ENCODE data around the gene PEX26. TPM values are rescaled to one million over a fixed set of nuclear protein-coding genes. Genes with fewer than 3 reads are reported as not detected.
"Not testable (repeated sequence)": the region's sequence is repeated elsewhere in the genome, so short reads cannot be mapped to it uniquely, and the experiment has no call there.

The PEX26 gene
- total RNA-seq, 5 donors from 2014 or later (not counting 1 experiment from before 2014, with no cell fraction given) = 30.2 to 42.7 (median 39.8) TPM

- H3K36me3 ChIP-seq (ENCODE audit: control insufficient read depth in 2 of 2, extremely low read depth in 1 of 2, insufficient read depth in 1 of 2, low read length in 1 of 2); DNase-seq; H3K4me3 ChIP-seq (ENCODE audit: control insufficient read depth in 1 of 2, extremely low read depth in 1 of 2, low read length in 1 of 2); H3K27ac Mint-ChIP-seq; ATAC-seq (replicated peaks in 1 of 4); POLR2A ChIA-PET; H3K9me3 Mint-ChIP-seq; CTCF ChIA-PET; H3K4me3 Mint-ChIP-seq; H3K9me3 ChIP-seq; H3K27ac ChIP-seq (ENCODE audit: low read length): not testable (repeated sequence)
- peaks cover 16% of the 10 kb centered on the region in 3 donors for H3K4me1 Mint-ChIP-seq
- 19% methylated on average over 4 of the region's 4 CpGs for WGBS (ENCODE audit: insufficient coverage)
- peaks cover 40 to 41% of the 10 kb centered on the region in 2 donors for H3K27me3 Mint-ChIP-seq
- Histone ChIP-seq H3K4me1 (ENCODE audit: control insufficient read depth in 1 of 2, extremely low read depth in 1 of 2, insufficient read depth in 2 of 2, low read length in 2 of 2) (peaks cover 0 to 18% of the 10 kb centered on the region in 2 experiments), H3K27me3 (replicated peaks in 1 of 2; ENCODE audit: control insufficient read depth in 2 of 2, extremely low read depth in 1 of 2, insufficient read depth in 2 of 2, low read length in 1 of 2) (peaks cover 0 to 41% of the 10 kb centered on the region in 2 experiments)
- H3K36me3 Mint-ChIP-seq = peaks cover 37% of the 10 kb centered on the region
These were observed 29.0 kb downstream of the PEX26 start for GRCh38 chr22:18106550-18107341.

- ATAC-seq (replicated peaks in 1 of 4) = no peak
- ChIA-PET POLR2A (interaction anchor here in 1 of 2 donors (0.6 kb wide), 1 partner anchor 86 kb away, joined by 7 read pairs; no protein-coding TSS in a partner anchor), CTCF (no interaction called here)
- Histone ChIP-seq H3K27me3 (replicated peaks in 1 of 2; ENCODE audit: control insufficient read depth in 2 of 2, extremely low read depth in 1 of 2, insufficient read depth in 2 of 2, low read length in 1 of 2) (peaks cover 0 to 43% of the 10 kb centered on the region in 2 experiments), H3K4me1 (ENCODE audit: control insufficient read depth in 1 of 2, extremely low read depth in 1 of 2, insufficient read depth in 2 of 2, low read length in 2 of 2) (peaks cover 0 to 18% of the 10 kb centered on the region in 2 experiments), H3K9me3 (no peaks in the 10 kb centered on the region), H3K4me3 (ENCODE audit: control insufficient read depth in 1 of 2, extremely low read depth in 1 of 2, low read length in 1 of 2) (no peak overlapping the region), H3K27ac (ENCODE audit: low read length) (no peak overlapping the region), H3K36me3 (ENCODE audit: control insufficient read depth in 2 of 2, extremely low read depth in 1 of 2, insufficient read depth in 1 of 2, low read length in 1 of 2) (peaks cover 0 to 6% of the 10 kb centered on the region in 2 donors)
- Mint-ChIP-seq H3K27ac (no peak overlapping the region), H3K36me3 (peaks cover 30% of the 10 kb centered on the region), H3K27me3 (peaks cover 44 to 45% of the 10 kb centered on the region in 2 donors), H3K4me3 (no peak overlapping the region), H3K4me1 (peaks cover 16 to 18% (median 18%) of the 10 kb centered on the region in 3 donors), H3K9me3 (peaks cover 0 to 8% (median 0%) of the 10 kb centered on the region in 3 donors)
- no peak for DNase-seq
- 40% methylated on average over 1 of the region's 3 CpGs for WGBS (ENCODE audit: insufficient coverage)
These were observed 30.4 kb downstream of the PEX26 start for GRCh38 chr22:18108187-18108586.

DNA sequence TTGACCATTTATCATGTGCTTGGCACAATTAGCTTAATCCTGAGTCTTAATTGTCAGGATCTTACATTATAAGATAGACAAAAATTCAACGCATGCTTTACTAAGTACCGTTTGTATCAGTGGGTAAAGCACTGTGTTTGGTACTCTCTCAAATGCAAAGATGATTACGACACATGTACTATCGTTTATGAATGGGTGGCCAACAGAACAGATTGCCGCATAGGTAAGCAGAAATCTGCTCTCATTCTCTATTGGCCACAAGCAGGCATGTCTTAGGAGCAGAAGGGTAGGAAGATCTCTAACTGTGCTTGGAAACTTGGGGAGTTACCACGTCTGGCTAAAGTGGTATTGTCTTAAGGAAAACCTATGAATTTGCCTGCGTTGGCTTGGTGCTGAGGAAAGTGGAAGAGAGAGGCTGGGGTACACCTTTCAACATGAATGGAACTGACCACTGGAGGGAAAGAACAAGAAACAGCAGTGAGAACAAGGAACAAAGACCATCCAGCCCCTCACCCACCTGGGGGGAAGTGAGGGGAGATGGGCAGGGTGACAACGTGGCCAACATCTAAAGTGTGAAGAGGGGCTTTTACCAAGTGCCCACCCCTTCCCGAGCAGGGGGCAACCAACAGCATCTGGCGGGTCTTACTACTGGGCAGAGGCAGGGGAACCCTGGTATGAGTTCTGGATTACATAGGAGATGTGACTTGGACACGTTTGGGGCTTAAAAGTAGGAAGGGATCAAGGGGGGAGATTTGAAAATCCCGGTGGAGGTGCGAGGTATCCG is 31.8 kb downstream of the PEX26 start:
- H3K4me1 Mint-ChIP-seq = peaks cover 28 to 30% (median 29%) of the 10 kb centered on the region in 3 donors
- no peaks in the 10 kb centered on the region for H3K9me3 ChIP-seq
- H3K27me3 ChIP-seq (replicated peaks in 1 of 2; ENCODE audit: control insufficient read depth in 2 of 2, extremely low read depth in 1 of 2, insufficient read depth in 2 of 2, low read length in 1 of 2) = peaks cover 0 to 50% of the 10 kb centered on the region in 2 experiments
- H3K4me3 ChIP-seq (ENCODE audit: control insufficient read depth in 1 of 2, extremely low read depth in 1 of 2, low read length in 1 of 2) = peak overlapping the region; percentile 26 to 58
- peaks cover 5 to 31% of the 10 kb centered on the region in 2 experiments for H3K4me1 ChIP-seq (ENCODE audit: control insufficient read depth in 1 of 2, extremely low read depth in 1 of 2, insufficient read depth in 2 of 2, low read length in 2 of 2)
- H3K27ac ChIP-seq (ENCODE audit: low read length) = no peak overlapping the region
- H3K36me3 Mint-ChIP-seq = peaks cover 20% of the 10 kb centered on the region
- WGBS (ENCODE audit: insufficient coverage) = 47% methylated on average over 10 of the region's 14 CpGs
- peaks cover 0 to 2% of the 10 kb centered on the region in 2 donors for H3K36me3 ChIP-seq (ENCODE audit: control insufficient read depth in 2 of 2, extremely low read depth in 1 of 2, insufficient read depth in 1 of 2, low read length in 1 of 2)
- peak overlapping the region; percentile 54 to 72 (median 62) for H3K4me3 Mint-ChIP-seq
- ATAC-seq (replicated peaks in 1 of 4) = no peak
- no peak overlapping the region for H3K27ac Mint-ChIP-seq
- DNase-seq = no peak
- H3K27me3 Mint-ChIP-seq = peaks cover 47 to 48% of the 10 kb centered on the region in 2 donors
- ChIA-PET POLR2A (no interaction called here), CTCF (no interaction called here)
- H3K9me3 Mint-ChIP-seq = peaks cover 0 to 8% (median 0%) of the 10 kb centered on the region in 3 donors

DNA sequence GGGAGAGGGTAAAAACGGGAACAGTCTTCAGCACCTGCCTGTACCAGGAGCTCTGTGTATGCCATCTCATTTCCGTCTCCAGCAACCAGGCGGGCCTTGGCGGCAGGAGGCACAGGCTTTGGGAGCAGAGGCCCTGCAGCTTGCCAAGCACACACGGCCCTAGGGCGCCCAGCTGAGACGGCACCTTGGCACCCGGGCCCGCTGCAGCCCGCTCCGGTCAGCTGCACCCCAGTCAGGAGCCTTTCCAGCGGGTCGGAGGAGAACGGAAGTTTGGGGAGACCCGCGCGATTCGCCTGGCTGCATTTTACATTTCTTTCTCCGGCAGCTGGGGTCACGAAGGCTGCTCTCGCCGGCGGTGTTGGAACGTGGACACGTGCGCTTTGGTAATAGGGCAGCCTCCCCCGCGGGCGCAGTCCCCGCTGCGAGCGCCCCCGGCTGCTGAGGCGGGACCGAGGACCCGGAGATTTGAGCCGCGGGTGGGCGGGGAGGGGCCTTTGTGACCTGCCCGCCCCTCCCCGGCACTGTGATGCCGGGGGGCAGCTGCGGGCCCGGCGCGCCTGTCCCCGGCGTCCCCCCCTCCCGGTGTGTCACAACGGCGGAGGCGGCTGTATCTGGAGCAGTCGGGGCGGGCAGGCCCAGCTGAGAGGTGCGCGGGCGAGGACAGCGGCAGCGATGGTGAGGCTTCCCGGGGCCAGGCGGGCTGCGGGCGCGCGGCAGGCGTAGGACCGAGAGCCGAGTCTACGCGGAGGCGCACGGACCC is 32.6 kb downstream of the PEX26 start, which contains the start of gene TUBA8:
Gene TUBA8, plus strand, starts transcription at position 616 of the 760 bp plus-strand sequence. Its CDS starts 57 bp downstream, at position 673.
- ChIA-PET POLR2A (no interaction called here), CTCF (no interaction called here)
- no peaks in the 10 kb centered on the region for H3K36me3 ChIP-seq (ENCODE audit: control insufficient read depth in 2 of 2, extremely low read depth in 1 of 2, insufficient read depth in 1 of 2, low read length in 1 of 2)
- ATAC-seq (replicated peaks in 1 of 4) (peak; percentile 50 to 63 (median 60)), DNase-seq (peak in 10 of 35 experiments; percentile 5 to 22 (median 14))
- no peaks in the 10 kb centered on the region for H3K9me3 ChIP-seq
- Mint-ChIP-seq H3K27me3 (peaks cover 43% of the 10 kb centered on the region in 2 donors), H3K27ac (no peak within 1 kb of the TSS), H3K4me1 (peaks cover 29 to 32% (median 32%) of the 10 kb centered on the region in 3 donors), H3K9me3 (peaks cover 0 to 8% (median 0%) of the 10 kb centered on the region in 3 donors), H3K36me3 (peaks cover 13% of the 10 kb centered on the region), H3K4me3 (peak within 1 kb of the TSS; percentile 54 to 72 (median 62))
- peak within 1 kb of the TSS; percentile 26 to 58 for H3K4me3 ChIP-seq (ENCODE audit: control insufficient read depth in 1 of 2, extremely low read depth in 1 of 2, low read length in 1 of 2)
- H3K4me1 ChIP-seq (ENCODE audit: control insufficient read depth in 1 of 2, extremely low read depth in 1 of 2, insufficient read depth in 2 of 2, low read length in 2 of 2) = peaks cover 5 to 31% of the 10 kb centered on the region in 2 experiments
- no peak within 1 kb of the TSS for H3K27ac ChIP-seq (ENCODE audit: low read length)
- peaks cover 0 to 51% of the 10 kb centered on the region in 2 experiments for H3K27me3 ChIP-seq (replicated peaks in 1 of 2; ENCODE audit: control insufficient read depth in 2 of 2, extremely low read depth in 1 of 2, insufficient read depth in 2 of 2, low read length in 1 of 2)
- 3% methylated on average over 72 of the region's 72 CpGs for WGBS (ENCODE audit: insufficient coverage)

DNA sequence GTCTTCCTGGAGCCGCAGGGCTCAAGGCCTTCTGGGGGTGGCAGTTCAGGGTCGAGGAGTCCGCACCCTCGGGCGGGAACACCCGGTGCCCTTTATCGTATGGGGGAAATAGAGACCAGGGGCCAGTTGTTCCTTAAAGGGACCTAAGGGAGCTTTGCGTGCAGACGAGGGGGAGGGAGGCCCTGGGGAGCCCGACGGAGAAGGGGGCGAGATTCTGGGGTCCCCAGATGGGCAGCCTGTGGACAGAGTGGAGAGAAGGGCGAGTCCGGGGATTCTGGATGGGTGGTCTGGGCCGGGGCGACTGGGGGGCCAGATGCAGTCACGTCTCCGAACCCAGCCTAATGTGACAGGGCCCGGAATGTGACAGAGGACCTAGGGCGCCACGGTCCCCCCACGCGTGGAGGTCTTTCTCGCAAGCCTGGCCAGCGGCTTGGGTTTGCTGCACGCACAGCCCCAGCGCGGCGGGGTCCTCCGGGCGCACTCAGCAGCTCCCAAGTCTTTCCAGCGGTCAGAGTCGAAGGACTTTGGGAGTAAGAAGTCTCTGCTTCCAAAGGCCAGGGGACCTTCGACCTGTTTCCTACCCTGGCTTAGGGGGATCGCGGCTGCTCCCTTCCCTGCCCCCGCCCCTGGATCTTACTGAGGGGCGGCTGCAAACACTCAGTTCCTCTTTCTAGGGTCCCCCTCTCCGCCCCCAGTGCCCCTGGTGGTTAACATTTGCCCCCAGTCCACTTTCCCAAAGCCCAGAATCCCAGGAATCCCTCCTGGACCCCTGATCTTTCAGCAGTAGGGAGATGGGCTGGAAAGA is 33.4 kb downstream of the PEX26 start:
- peak overlapping the region; percentile 31 to 72 (median 34) for H3K4me3 Mint-ChIP-seq
- Histone ChIP-seq H3K27ac (ENCODE audit: low read length) (no peak overlapping the region), H3K4me3 (ENCODE audit: control insufficient read depth in 1 of 2, extremely low read depth in 1 of 2, low read length in 1 of 2) (peak overlapping the region in 1 of 2 donors; percentile 58)

More for the DNA sequence above, 33.4 kb downstream of the PEX26 start:
- POLR2A ChIA-PET = no interaction called here
- DNase-seq (no peak), ATAC-seq (replicated peaks in 1 of 4) (no peak)
- peaks cover 6% of the 10 kb centered on the region for H3K36me3 Mint-ChIP-seq
- H3K9me3 Mint-ChIP-seq = peaks cover 0 to 8% (median 0%) of the 10 kb centered on the region in 3 donors
- H3K27ac Mint-ChIP-seq = no peak overlapping the region
- peaks cover 29 to 32% (median 32%) of the 10 kb centered on the region in 3 donors for H3K4me1 Mint-ChIP-seq
- Histone ChIP-seq H3K9me3 (no peaks in the 10 kb centered on the region), H3K4me1 (ENCODE audit: control insufficient read depth in 1 of 2, extremely low read depth in 1 of 2, insufficient read depth in 2 of 2, low read length in 2 of 2) (peaks cover 5 to 31% of the 10 kb centered on the region in 2 experiments), H3K27me3 (replicated peaks in 1 of 2; ENCODE audit: control insufficient read depth in 2 of 2, extremely low read depth in 1 of 2, insufficient read depth in 2 of 2, low read length in 1 of 2) (peaks cover 0 to 46% of the 10 kb centered on the region in 2 experiments), H3K36me3 (ENCODE audit: control insufficient read depth in 2 of 2, extremely low read depth in 1 of 2, insufficient read depth in 1 of 2, low read length in 1 of 2) (no peaks in the 10 kb centered on the region)
- CTCF ChIA-PET = no interaction called here
- H3K27me3 Mint-ChIP-seq = peaks cover 38 to 40% of the 10 kb centered on the region in 2 donors
- 41% methylated on average over 30 of the region's 39 CpGs for WGBS (ENCODE audit: insufficient coverage)

Data from T-cell (primary cell).